ENCODE measurements around the gene SUCLG2. TPM values are rescaled to one million over a fixed set of nuclear protein-coding genes. Genes with fewer than 3 reads are reported as not detected.

Gene SUCLG2
- total and polyA plus RNA-seq, 2 of the 4 experiments (the other 2 are of a cell fraction), result 26.8 to 34.6 TPM

- dilution Hi-C loops (cut with HindIII; ENCODE audit: low sequenced_read_pairs, unreplicated experiment), result no loop called here
- DNase-seq, result no peak
These were observed 277.1 kb downstream of the SUCLG2 start for GRCh38 chr3:67377299-67377698.

More at GRCh38 chr3:67377299-67377698, 277.1 kb downstream of the SUCLG2 start:
- TF ChIP-seq SMC3 (IDR thresholded peaks at IDR 0.05; ENCODE audit: low read depth, low read length) (no peak), POLR2A (IDR thresholded peaks at IDR 0.05; ENCODE audit: low read depth, low read length) (no peak), USF2 (IDR thresholded peaks at IDR 0.05; ENCODE audit: low read depth, low read length) (peak; percentile 86)
- peak; percentile 27; the same call in 1 of the 2 replicates for ATAC-seq (ENCODE audit: low read depth)
- intact Hi-C loops (cut with micrococcal nuclease) (no loop called here), in situ Hi-C loops (cut with MboI; ENCODE audit: low sequenced_read_pairs) (no loop called here)
- H3K27me3 ChIP-seq (ENCODE audit: control insufficient read depth, insufficient read depth, low read length), result no peaks in the 10 kb centered on the region
- H4K91ac ChIP-seq (ENCODE audit: insufficient read depth, low read depth, low read length), result no peak overlapping the region
- H3K56ac ChIP-seq (ENCODE audit: extremely low read depth, insufficient read depth, low read length), result no peak overlapping the region
- no peak overlapping the region for H3K14ac ChIP-seq (replicated peaks; ENCODE audit: low read depth, low read length)
- no peak overlapping the region for H4K8ac ChIP-seq (ENCODE audit: low read depth in 2 of 2, low read length in 2 of 2)
- H2AK9ac ChIP-seq (replicated peaks; ENCODE audit: low read depth, low read length, poor library complexity), result no peak overlapping the region
- H2AK5ac ChIP-seq (ENCODE audit: low read depth, low read length), result no peak overlapping the region
- H3K27ac ChIP-seq (ENCODE audit: insufficient read depth, low read length), result no peak overlapping the region
- peaks cover 2% of the 10 kb centered on the region; the same call in 1 of the 2 replicates for H3K36me3 ChIP-seq (ENCODE audit: control insufficient read depth, insufficient read depth, low read length)
- no CpG with 5 or more reads among the region's 3 CpGs for WGBS, 2 experiments (ENCODE audit: extremely low coverage in 2 of 2, insufficient read length in 1 of 2)
- ChIA-PET POLR2A (ENCODE audit: unreplicated experiment) (no interaction called here), CTCF (interaction anchor here (0.7 kb wide), 1 partner anchor 12 kb away, joined by 3 read pairs; no protein-coding TSS in a partner anchor)
- no TSS peak for BruUV-seq (replicated peaks)
- no peak overlapping the region for H3K18ac ChIP-seq (ENCODE audit: low read depth, low read length)
- H2BK20ac ChIP-seq (ENCODE audit: low read depth, low read length), result no peak overlapping the region
- no peak overlapping the region for H3K4ac ChIP-seq (ENCODE audit: low read depth, low read length)
- H3K4me1 ChIP-seq (ENCODE audit: control insufficient read depth, insufficient read depth, low read length), result peaks cover 2% of the 10 kb centered on the region; the same call in 1 of the 2 replicates
- no peak overlapping the region for H3K4me3 ChIP-seq (ENCODE audit: insufficient read depth, low read depth, low read length)
- H3K9ac ChIP-seq (ENCODE audit: low read depth, low read length), result no peak overlapping the region
- no peaks in the 10 kb centered on the region; the same call in 1 of the 2 replicates for H3K9me1 ChIP-seq (ENCODE audit: insufficient read depth, low read length)
- H3K23ac ChIP-seq (ENCODE audit: low read depth, low read length), result no peak overlapping the region
- H2AFZ ChIP-seq (replicated peaks; ENCODE audit: low read length, poor library complexity), result no peak overlapping the region
- no peak overlapping the region for H4K5ac ChIP-seq (ENCODE audit: low read depth, low read length)
- H3K4me2 ChIP-seq (ENCODE audit: low read depth, low read length), result no peak overlapping the region
- H2BK15ac ChIP-seq (ENCODE audit: low read depth, low read length), result no peak overlapping the region
- no peak overlapping the region for H2BK120ac ChIP-seq (ENCODE audit: low read depth, low read length)
- H3K9me3 ChIP-seq (ENCODE audit: control insufficient read depth, insufficient read depth, low read length), result no peaks in the 10 kb centered on the region
- no peaks in the 10 kb centered on the region for H4K20me1 ChIP-seq (ENCODE audit: insufficient read depth, low read length)
- H3K79me1 ChIP-seq (ENCODE audit: low read depth in 1 of 2, low read length in 2 of 2), result no peaks in the 10 kb centered on the region
- H2BK5ac ChIP-seq (ENCODE audit: low read depth, low read length, poor library complexity, severe bottlenecking), result no peak overlapping the region

All from IMR-90 (cell line).